Lung (tissue), 12 donors: Measurements from ENCODE around the gene PM20D1. TPM values are rescaled to one million over a fixed set of nuclear protein-coding genes. Genes with fewer than 3 reads are reported as not detected.

Experiments used
- ATAC-seq: fragments of 200-7000 bp; cut with Tn5 transposase; one replicate; pipeline ENCODE4 v1.9.1; 2020; ENCODE audit warnings: moderate number of reproducible peaks; ENCODE audit not compliant: insufficient read depth, low FRiP score
- DNase-seq, 3 donors: peaks; one replicate each; pipeline ENCODE4 v3.0.0-alpha.2; 2013 to 2017
- H3K27ac ChIP-seq, 2 donors: one replicate each; pipeline ENCODE4 v1.5.1; 2013; ENCODE audit warnings: mild to moderate bottlenecking in 2 of 2, moderate library complexity in 2 of 2, control low read depth in 1 of 2, inconsistent platforms in 1 of 2, low read depth in 1 of 2, low read length in 1 of 2
- H3K27me3 ChIP-seq, 3 donors: one replicate each; pipeline ENCODE4 v1.5.1; 2013; ENCODE audit warnings: low read length in 2 of 3; ENCODE audit not compliant: control insufficient read depth in 3 of 3, insufficient read depth in 3 of 3
- H3K36me3 ChIP-seq, 4 donors: one replicate each; pipeline ENCODE4 v1.5.1; 2013; ENCODE audit warnings: low read length in 4 of 4, mild to moderate bottlenecking in 1 of 4, moderate library complexity in 1 of 4; ENCODE audit not compliant: control insufficient read depth in 4 of 4, insufficient read depth in 4 of 4
- H3K4me1 ChIP-seq, 5 donors: one replicate each; pipeline ENCODE4 v1.5.1; 2013; ENCODE audit warnings: low read length in 5 of 5, mild to moderate bottlenecking in 2 of 5, moderate library complexity in 1 of 5; ENCODE audit not compliant: control insufficient read depth in 5 of 5, insufficient read depth in 5 of 5
- H3K4me3 ChIP-seq: one replicate; pipeline ENCODE4 v1.5.1; 2013; ENCODE audit warnings: mild to moderate bottlenecking, control low read depth, moderate library complexity
- H3K9ac ChIP-seq, 2 donors: one replicate each; pipeline ENCODE4 v1.5.1; 2013; ENCODE audit warnings: low read length in 2 of 2, control low read depth in 1 of 2; ENCODE audit not compliant: insufficient read depth in 1 of 2
- H3K9me3 ChIP-seq, 4 donors: one replicate each; pipeline ENCODE4 v1.5.1; 2013; ENCODE audit warnings: low read length in 3 of 4, mild to moderate bottlenecking in 1 of 4, moderate library complexity in 1 of 4; ENCODE audit not compliant: control insufficient read depth in 4 of 4, insufficient read depth in 3 of 4
- CTCF ChIP-seq: IDR thresholded peaks from 2 replicates; pipeline ENCODE4 v1.5.1; 2012; ENCODE audit warnings: mild to moderate bottlenecking; ENCODE audit errors: control extremely low read depth, extremely low read depth
- WGBS, 2 donors: extraction: QIAGEN DNeasy Blood & Tissue Kit; methylation state at CpG; one replicate each; pipeline ENCODE4 v1.1.7; 2013; 5-methylcytosine and 5-hydroxymethylcytosine counted together
- polyA plus RNA-seq, 2 donors: library from polyadenylated mRNA; stranded (reverse); fragments of 200-250 nt; gene quantifications; one replicate each; pipeline ENCODE4 v1.2.1, GENCODE V29; 2013
- total RNA-seq, 2 donors: library from RNA; depleted of rRNA in 1 of 2; stranded (reverse); fragments of >200 nt in 1 of 2; gene quantifications; one replicate each; pipeline ENCODE4 v1.2.1, GENCODE V29; 2014 to 2021
- donor health status: control.
- donor health status: control.
- donor health status: Bipolar disorder and iron deficiency.
- donor health status: healthy.
- donor health status: DM: yes; HTN: yes; CAD: no.

Gene PM20D1
- total and polyA plus RNA-seq, 4 donors, result 0.06 to 0.48 (median 0.28) TPM; not detected in 1

- Histone ChIP-seq H3K9ac (no peak overlapping the region), H3K4me1 (peaks cover 4 to 30% (median 18%) of the 10 kb centered on the region in 5 donors), H3K27ac (peak overlapping the region in 1 of 2 donors; percentile 38), H3K27me3 (no peaks in the 10 kb centered on the region), H3K4me3 (no peak overlapping the region), H3K36me3 (peaks cover 2 to 12% (median 3%) of the 10 kb centered on the region in 4 donors), H3K9me3 (no peaks in the 10 kb centered on the region)
- TF ChIP-seq CTCF, result no peak
- 92 to 94% methylated on average over 12 of the region's 12 CpGs for WGBS, 2 donors
- peak in 1 of 3 donors; percentile 30 for DNase-seq
- no peak for ATAC-seq
These were observed 39.3 kb downstream of the PM20D1 start for GRCh38 chr1:205810448-205811157.

- Histone ChIP-seq H3K27me3 (no peaks in the 10 kb centered on the region), H3K4me1 (peaks cover 4 to 30% (median 18%) of the 10 kb centered on the region in 5 donors), H3K27ac (peak overlapping the region in 1 of 2 donors; percentile 38), H3K4me3 (no peak overlapping the region), H3K9ac (no peak overlapping the region), H3K9me3 (no peaks in the 10 kb centered on the region), H3K36me3 (peaks cover 2 to 12% (median 3%) of the 10 kb centered on the region in 4 donors)
- no peak for TF ChIP-seq CTCF
- 87 to 92% methylated on average over 14 of the region's 14 CpGs for WGBS, 2 donors
- no peak for ATAC-seq
- no peak for DNase-seq
These were observed 40.0 kb downstream of the PM20D1 start for GRCh38 chr1:205809942-205810345.

- DNase-seq (no peak), ATAC-seq (no peak)
- H3K9ac ChIP-seq, result no peak overlapping the region
- peak overlapping the region in 1 of 2 donors; percentile 21 for H3K27ac ChIP-seq
- peaks cover 4 to 30% (median 18%) of the 10 kb centered on the region in 5 donors for H3K4me1 ChIP-seq
- H3K36me3 ChIP-seq, result peaks cover 2 to 12% (median 4%) of the 10 kb centered on the region in 4 donors
- TF ChIP-seq CTCF, result no peak
- H3K27me3 ChIP-seq, result no peaks in the 10 kb centered on the region
- 74 to 76% methylated on average over 3 of the region's 3 CpGs for WGBS, 2 donors
- H3K9me3 ChIP-seq, result no peaks in the 10 kb centered on the region
- H3K4me3 ChIP-seq, result no peak overlapping the region
These were observed 40.5 kb downstream of the PM20D1 start for GRCh38 chr1:205809469-205809868.
